Naive B cell (primary cell): ENCODE data around the gene MIF4GD. TPM values are rescaled to one million over a fixed set of nuclear protein-coding genes. Genes with fewer than 3 reads are reported as not detected.

Experiments
- ATAC-seq, 2 donors: fragments of 150-1000 bp; cut with Tn5 transposase; 2 replicates each; pipeline ENCODE4 v1.10.0; 2021; ENCODE audit warnings: low read depth in 2 of 2, mild to moderate bottlenecking in 2 of 2, moderate library complexity in 2 of 2
- DNase-seq: peaks from one replicate; pipeline ENCODE4 v3.0.0; 2022
- H3K27ac Mint-ChIP-seq, 6 donors: one replicate each; pipeline ENCODE4 v1.8.0; 2020 to 2022; ENCODE audit warnings: mild to moderate bottlenecking in 6 of 6, mixed read lengths in 6 of 6, moderate library complexity in 5 of 6, inconsistent platforms in 2 of 6
- H3K27me3 Mint-ChIP-seq, 3 donors: one replicate each; pipeline ENCODE4 v1.8.0; 2021 to 2022; ENCODE audit warnings: mixed read lengths in 3 of 3, mild to moderate bottlenecking in 1 of 3
- H3K36me3 Mint-ChIP-seq, 2 donors: one replicate each; pipeline ENCODE4 v1.8.0; 2020 to 2022; ENCODE audit warnings: mixed read lengths in 2 of 2, inconsistent platforms in 1 of 2, mild to moderate bottlenecking in 1 of 2
- H3K4me1 Mint-ChIP-seq, 3 donors: one replicate each; pipeline ENCODE4 v1.8.0; 2020 to 2022; ENCODE audit warnings: mixed read lengths in 3 of 3, inconsistent platforms in 1 of 3, mild to moderate bottlenecking in 1 of 3, moderate library complexity in 1 of 3
- H3K4me3 Mint-ChIP-seq, 8 donors: one replicate each; pipeline ENCODE4 v1.8.0; 2020 to 2022; ENCODE audit warnings: mild to moderate bottlenecking in 8 of 8, mixed read lengths in 8 of 8, moderate library complexity in 8 of 8, inconsistent platforms in 2 of 8
- H3K9me3 Mint-ChIP-seq, 7 donors: one replicate each; pipeline ENCODE4 v1.8.0; 2020 to 2022; ENCODE audit warnings: mixed read lengths in 7 of 7, mild to moderate bottlenecking in 5 of 7, inconsistent platforms in 2 of 7, moderate library complexity in 1 of 7
- polyA plus RNA-seq, 6 donors: library from polyadenylated mRNA; unstranded; fragments of 300-500 nt; fragmentation: Illumina TruSeq; gene quantifications; one replicate each; pipeline ENCODE4 v1.2.3, GENCODE V29; 2021; ENCODE audit warnings: low read depth in 6 of 6

Gene MIF4GD
- polyA plus RNA-seq, 6 donors from 2014 or later: 95.1 to 133 (median 105) TPM

GRCh38 chr17:75242461-75243042, 28.5 kb downstream of the MIF4GD start:
- peak overlapping the region in 4 of 6 donors; percentile 38 to 87 (median 64) for H3K27ac Mint-ChIP-seq
- DNase-seq (no peak), ATAC-seq (peak; percentile 54 to 65)
- peaks cover 21 to 30% (median 24%) of the 10 kb centered on the region in 3 donors for H3K4me1 Mint-ChIP-seq
- H3K27me3 Mint-ChIP-seq: no peaks in the 10 kb centered on the region
- peak overlapping the region in 1 of 8 donors; percentile 36 for H3K4me3 Mint-ChIP-seq
- H3K36me3 Mint-ChIP-seq: peaks cover 4 to 7% of the 10 kb centered on the region in 2 donors
- H3K9me3 Mint-ChIP-seq: no peaks in the 10 kb centered on the region

GRCh38 chr17:75241996-75242460, 29.0 kb downstream of the MIF4GD start:
- Mint-ChIP-seq H3K4me3 (peak overlapping the region in 1 of 8 donors; percentile 36), H3K27ac (peak overlapping the region in 5 of 6 donors; percentile 27 to 87 (median 62)), H3K9me3 (no peaks in the 10 kb centered on the region), H3K27me3 (no peaks in the 10 kb centered on the region), H3K36me3 (peaks cover 4 to 7% of the 10 kb centered on the region in 2 donors), H3K4me1 (peaks cover 21 to 30% (median 24%) of the 10 kb centered on the region in 3 donors)
- ATAC-seq (peak in 1 of 2 donors; percentile 3), DNase-seq (no peak)

GRCh38 chr17:75241502-75241901, 29.5 kb downstream of the MIF4GD start:
- H3K27me3 Mint-ChIP-seq: no peaks in the 10 kb centered on the region
- peaks cover 4 to 7% of the 10 kb centered on the region in 2 donors for H3K36me3 Mint-ChIP-seq
- H3K27ac Mint-ChIP-seq: peak overlapping the region in 3 of 6 donors; percentile 81 to 87 (median 83)
- DNase-seq (no peak), ATAC-seq (no peak)
- no peaks in the 10 kb centered on the region for H3K9me3 Mint-ChIP-seq
- no peak overlapping the region for H3K4me3 Mint-ChIP-seq
- peaks cover 17 to 30% (median 24%) of the 10 kb centered on the region in 3 donors for H3K4me1 Mint-ChIP-seq

- H3K4me3 Mint-ChIP-seq: no peak overlapping the region
- peaks cover 4 to 7% of the 10 kb centered on the region in 2 donors for H3K36me3 Mint-ChIP-seq
- peaks cover 17 to 30% (median 21%) of the 10 kb centered on the region in 3 donors for H3K4me1 Mint-ChIP-seq
- ATAC-seq (no peak), DNase-seq (no peak)
- no peaks in the 10 kb centered on the region for H3K27me3 Mint-ChIP-seq
- no peak overlapping the region for H3K27ac Mint-ChIP-seq
- H3K9me3 Mint-ChIP-seq: no peaks in the 10 kb centered on the region
Measured at GRCh38 chr17:75241143-75241430, 29.9 kb downstream of the MIF4GD start.

- Mint-ChIP-seq H3K4me1 (peaks cover 17 to 25% (median 20%) of the 10 kb centered on the region in 3 donors), H3K9me3 (no peaks in the 10 kb centered on the region), H3K27me3 (no peaks in the 10 kb centered on the region), H3K4me3 (no peak overlapping the region), H3K36me3 (peaks cover 4 to 7% of the 10 kb centered on the region in 2 donors), H3K27ac (peak overlapping the region in 4 of 6 donors; percentile 26 to 80 (median 69))
- DNase-seq (no peak), ATAC-seq (no peak)
Measured at GRCh38 chr17:75240394-75241142, 30.5 kb downstream of the MIF4GD start.

- peaks cover 17 to 24% (median 18%) of the 10 kb centered on the region in 3 donors for H3K4me1 Mint-ChIP-seq
- no peak overlapping the region for H3K4me3 Mint-ChIP-seq
- DNase-seq: no peak
- no peaks in the 10 kb centered on the region for H3K27me3 Mint-ChIP-seq
- H3K9me3 Mint-ChIP-seq: no peaks in the 10 kb centered on the region
- H3K27ac Mint-ChIP-seq: peak overlapping the region in 4 of 6 donors; percentile 26 to 84 (median 56)
- peaks cover 4 to 11% of the 10 kb centered on the region in 2 donors for H3K36me3 Mint-ChIP-seq
- ATAC-seq: no peak
Measured at GRCh38 chr17:75239778-75240393, 31.1 kb downstream of the MIF4GD start.

- DNase-seq (no peak), ATAC-seq (no peak)
- no peak overlapping the region for H3K4me3 Mint-ChIP-seq
- H3K27me3 Mint-ChIP-seq: no peaks in the 10 kb centered on the region
- H3K27ac Mint-ChIP-seq: peak overlapping the region in 2 of 6 donors; percentile 77 to 94
- no peaks in the 10 kb centered on the region for H3K9me3 Mint-ChIP-seq
- peaks cover 4 to 18% of the 10 kb centered on the region in 2 donors for H3K36me3 Mint-ChIP-seq
- peaks cover 12 to 19% (median 12%) of the 10 kb centered on the region in 3 donors for H3K4me1 Mint-ChIP-seq
Measured at GRCh38 chr17:75239214-75239613, 31.8 kb downstream of the MIF4GD start.

- Mint-ChIP-seq H3K4me3 (peak overlapping the region in 2 of 8 donors; percentile 83 to 87), H3K4me1 (peaks cover 9 to 19% (median 12%) of the 10 kb centered on the region in 3 donors), H3K27me3 (no peaks in the 10 kb centered on the region), H3K9me3 (no peaks in the 10 kb centered on the region), H3K27ac (peak overlapping the region in 4 of 6 donors; percentile 61 to 94 (median 83)), H3K36me3 (peaks cover 4 to 19% of the 10 kb centered on the region in 2 donors)
- ATAC-seq (peak; percentile 60 to 78), DNase-seq (peak; percentile 49)
Measured at GRCh38 chr17:75238684-75239191, 32.3 kb downstream of the MIF4GD start.

GRCh38 chr17:75238020-75238580, 32.9 kb downstream of the MIF4GD start:
- H3K4me1 Mint-ChIP-seq: peaks cover 9 to 19% (median 12%) of the 10 kb centered on the region in 3 donors
- no peaks in the 10 kb centered on the region for H3K27me3 Mint-ChIP-seq
- ATAC-seq: no peak
- no peak for DNase-seq
- H3K4me3 Mint-ChIP-seq: no peak overlapping the region
- H3K36me3 Mint-ChIP-seq: peaks cover 4 to 19% of the 10 kb centered on the region in 2 donors
- H3K9me3 Mint-ChIP-seq: no peaks in the 10 kb centered on the region
- H3K27ac Mint-ChIP-seq: peak overlapping the region in 2 of 6 donors; percentile 57 to 77

- H3K27ac Mint-ChIP-seq: peak overlapping the region in 2 of 6 donors; percentile 31 to 57
- no peaks in the 10 kb centered on the region for H3K9me3 Mint-ChIP-seq
- peaks cover 7 to 16% (median 9%) of the 10 kb centered on the region in 3 donors for H3K4me1 Mint-ChIP-seq
- H3K36me3 Mint-ChIP-seq: peaks cover 6 to 26% of the 10 kb centered on the region in 2 donors
- DNase-seq (no peak), ATAC-seq (no peak)
- H3K27me3 Mint-ChIP-seq: no peaks in the 10 kb centered on the region
- H3K4me3 Mint-ChIP-seq: no peak overlapping the region
Measured at GRCh38 chr17:75237100-75238014, 33.7 kb downstream of the MIF4GD start.

- H3K27me3 Mint-ChIP-seq: no peaks in the 10 kb centered on the region
- no peaks in the 10 kb centered on the region for H3K9me3 Mint-ChIP-seq
- H3K36me3 Mint-ChIP-seq: peaks cover 5 to 26% of the 10 kb centered on the region in 2 donors
- no peaks in the 10 kb centered on the region for H3K4me1 Mint-ChIP-seq
- no peak for DNase-seq
- no peak for ATAC-seq
- no peak overlapping the region for H3K4me3 Mint-ChIP-seq
- H3K27ac Mint-ChIP-seq: peak overlapping the region in 2 of 6 donors; percentile 10 to 13
Measured at GRCh38 chr17:75232786-75233185, 38.2 kb downstream of the MIF4GD start.

GRCh38 chr17:75231741-75232464, 39.1 kb downstream of the MIF4GD start:
- H3K27ac Mint-ChIP-seq: peak overlapping the region in 1 of 6 donors; percentile 71
- no peaks in the 10 kb centered on the region for H3K4me1 Mint-ChIP-seq
- H3K27me3 Mint-ChIP-seq: no peaks in the 10 kb centered on the region
- no peaks in the 10 kb centered on the region for H3K9me3 Mint-ChIP-seq
- H3K4me3 Mint-ChIP-seq: no peak overlapping the region
- no peak for DNase-seq
- H3K36me3 Mint-ChIP-seq: peaks cover 5 to 26% of the 10 kb centered on the region in 2 donors
- no peak for ATAC-seq
